Measurements from ENCODE around the gene BTG1.
"Not testable (repeated sequence)": the region's sequence is repeated elsewhere in the genome, so short reads cannot be mapped to it uniquely, and the experiment has no call there.

Gene BTG1

DNA sequence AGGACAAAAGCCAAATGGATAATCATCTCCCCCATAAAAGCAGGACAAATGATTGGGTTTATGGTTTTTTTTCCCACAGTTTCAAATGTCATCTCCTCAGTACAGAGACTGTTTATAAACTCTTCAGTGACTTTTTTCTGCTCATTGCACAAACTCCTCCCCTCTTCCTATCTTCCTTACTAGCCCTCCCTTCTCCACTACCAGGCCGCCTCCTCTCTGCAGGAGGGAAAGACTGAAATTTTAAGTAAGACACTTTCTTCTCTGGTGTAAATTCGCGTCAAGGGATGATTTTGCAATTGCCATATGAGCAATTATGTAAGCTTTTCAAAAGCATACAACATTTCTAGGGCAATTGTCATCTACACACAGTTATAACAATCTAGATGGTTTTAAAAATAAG is 37.0 kb downstream of the BTG1 start:
- no peak overlapping the region for H3K9ac ChIP-seq
- no peaks in the 10 kb centered on the region for H3K36me3 ChIP-seq
- no peaks in the 10 kb centered on the region for H3K4me1 ChIP-seq
- H3K4me2 ChIP-seq = no peak overlapping the region
- H3K27me3 ChIP-seq = no peaks in the 10 kb centered on the region
- H3K9me3 ChIP-seq = no peaks in the 10 kb centered on the region
- no peak for TF ChIP-seq Cebpa-rat (IDR thresholded peaks at IDR 0.05)
- no peak overlapping the region for H3K4me3 ChIP-seq
- H4K20me1 ChIP-seq = no peaks in the 10 kb centered on the region
- no peak overlapping the region for H3K27ac ChIP-seq

- Histone ChIP-seq H3K27me3 (no peaks in the 10 kb centered on the region), H4K20me1 (no peaks in the 10 kb centered on the region), H3K27ac (no peak overlapping the region), H3K9ac (no peak overlapping the region), H3K9me3 (no peaks in the 10 kb centered on the region), H3K4me3 (no peak overlapping the region), H3K36me3 (no peaks in the 10 kb centered on the region), H3K4me1 (no peaks in the 10 kb centered on the region), H3K4me2 (no peak overlapping the region)
- no peak for TF ChIP-seq Cebpa-rat (IDR thresholded peaks at IDR 0.05)
Observed at GRCh38 chr12:92107621-92108131, 38.0 kb downstream of the BTG1 start.

DNA sequence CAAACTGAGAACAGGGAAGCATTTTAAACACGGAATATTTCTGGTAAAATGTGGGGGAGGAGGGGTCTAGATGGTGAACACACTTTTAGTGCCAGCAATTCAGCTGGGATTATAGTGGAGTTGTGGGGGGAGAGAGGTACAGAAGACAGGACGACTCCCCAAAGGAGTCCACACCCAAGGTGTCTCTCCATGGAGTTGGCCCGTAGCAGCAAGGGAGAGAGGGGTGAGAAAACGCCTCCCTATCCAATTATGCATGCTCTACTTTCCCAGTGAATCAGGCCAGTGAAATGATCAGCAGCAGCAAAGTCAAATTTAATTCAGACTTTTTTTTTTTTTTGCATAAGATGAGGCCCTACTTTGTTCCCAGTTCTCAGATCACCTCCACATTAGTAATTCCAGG is 38.6 kb downstream of the BTG1 start:
- no peak for TF ChIP-seq Cebpa-rat (IDR thresholded peaks at IDR 0.05)
- Histone ChIP-seq H3K36me3 (no peaks in the 10 kb centered on the region), H3K9ac (no peak overlapping the region), H3K4me2 (no peak overlapping the region), H3K4me3 (no peak overlapping the region), H3K9me3 (no peaks in the 10 kb centered on the region), H4K20me1 (no peaks in the 10 kb centered on the region), H3K27me3 (no peaks in the 10 kb centered on the region), H3K4me1 (no peaks in the 10 kb centered on the region), H3K27ac (no peak overlapping the region)

- Histone ChIP-seq H3K4me2 (no peak overlapping the region), H3K9ac (no peak overlapping the region), H3K27me3 (no peaks in the 10 kb centered on the region), H3K4me3 (no peak overlapping the region), H4K20me1 (no peaks in the 10 kb centered on the region), H3K9me3 (0 out of 2 replicates have a peak, but pooled peaks cover under 1% of the 10 kb centered on the region), H3K36me3 (no peaks in the 10 kb centered on the region), H3K27ac (no peak overlapping the region), H3K4me1 (no peaks in the 10 kb centered on the region)
- no peak for TF ChIP-seq Cebpa-rat (IDR thresholded peaks at IDR 0.05)
Observed at GRCh38 chr12:92105676-92106075, 40.0 kb downstream of the BTG1 start.

DNA sequence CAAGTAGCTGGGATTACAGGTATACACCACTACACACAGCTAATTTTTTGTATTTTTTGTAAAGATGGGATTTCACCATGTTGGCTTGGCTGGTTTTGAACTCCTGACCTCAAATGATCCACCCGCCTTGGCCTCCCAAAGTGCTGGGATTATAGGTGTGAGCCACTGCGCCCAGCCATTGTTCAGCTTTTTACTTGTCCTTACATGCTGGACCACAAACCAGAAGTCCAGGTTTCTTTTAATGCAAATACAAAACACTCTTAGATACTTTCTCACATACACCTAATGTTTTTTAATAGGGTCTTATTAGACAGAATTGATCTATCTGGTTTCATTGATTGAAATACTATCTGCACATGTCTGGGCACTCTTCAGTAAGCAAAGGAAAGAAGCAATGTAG is 40.5 kb downstream of the BTG1 start:
- H3K27me3 ChIP-seq = no peaks in the 10 kb centered on the region
- no peak overlapping the region for H3K9ac ChIP-seq
- H4K20me1 ChIP-seq = no peaks in the 10 kb centered on the region
- H3K36me3 ChIP-seq = no peaks in the 10 kb centered on the region
- H3K4me3 ChIP-seq = no peak overlapping the region
- H3K4me2 ChIP-seq = no peak overlapping the region
- H3K27ac ChIP-seq = no peak overlapping the region
- peaks cover 6% of the 10 kb centered on the region for H3K9me3 ChIP-seq
- no peaks in the 10 kb centered on the region for H3K4me1 ChIP-seq
- TF ChIP-seq Cebpa-rat (IDR thresholded peaks at IDR 0.05) = no peak

- Histone ChIP-seq H3K4me3 (no peak overlapping the region), H3K4me2 (no peak overlapping the region)
Observed at GRCh38 chr12:92102606-92103005, 43.0 kb downstream of the BTG1 start.

GRCh38 chr12:92098594-92099380 is 46.9 kb downstream of the BTG1 start:
- H3K9me3 ChIP-seq = peaks cover 12% of the 10 kb centered on the region
- no peak overlapping the region for H3K4me2 ChIP-seq
- no peak for TF ChIP-seq Cebpa-rat (IDR thresholded peaks at IDR 0.05)
- H3K9ac ChIP-seq = no peak overlapping the region
- H4K20me1 ChIP-seq = no peaks in the 10 kb centered on the region
- H3K27me3 ChIP-seq = no peaks in the 10 kb centered on the region
- H3K4me1 ChIP-seq = peaks cover 9% of the 10 kb centered on the region
- no peaks in the 10 kb centered on the region for H3K36me3 ChIP-seq
- no peak overlapping the region for H3K27ac ChIP-seq
- H3K4me3 ChIP-seq = no peak overlapping the region

More at GRCh38 chr12:92102606-92103005, 43.0 kb downstream of the BTG1 start:
- Histone ChIP-seq H4K20me1 (no peaks in the 10 kb centered on the region), H3K9me3 (peaks cover 12% of the 10 kb centered on the region), H3K27ac (no peak overlapping the region), H3K27me3 (no peaks in the 10 kb centered on the region), H3K9ac (no peak overlapping the region), H3K36me3 (no peaks in the 10 kb centered on the region), H3K4me1 (no peaks in the 10 kb centered on the region)
- no peak for TF ChIP-seq Cebpa-rat (IDR thresholded peaks at IDR 0.05)

- TF ChIP-seq Cebpa-rat (IDR thresholded peaks at IDR 0.05) = no peak
- Histone ChIP-seq H3K9ac (no peak overlapping the region), H3K4me2 (no peak overlapping the region), H3K9me3 (peaks cover 12% of the 10 kb centered on the region), H4K20me1 (no peaks in the 10 kb centered on the region), H3K36me3 (no peaks in the 10 kb centered on the region), H3K4me1 (peaks cover 9% of the 10 kb centered on the region), H3K27ac (no peak overlapping the region), H3K27me3 (no peaks in the 10 kb centered on the region), H3K4me3 (no peak overlapping the region)
Observed at GRCh38 chr12:92096346-92097136, 49.1 kb downstream of the BTG1 start.

DNA sequence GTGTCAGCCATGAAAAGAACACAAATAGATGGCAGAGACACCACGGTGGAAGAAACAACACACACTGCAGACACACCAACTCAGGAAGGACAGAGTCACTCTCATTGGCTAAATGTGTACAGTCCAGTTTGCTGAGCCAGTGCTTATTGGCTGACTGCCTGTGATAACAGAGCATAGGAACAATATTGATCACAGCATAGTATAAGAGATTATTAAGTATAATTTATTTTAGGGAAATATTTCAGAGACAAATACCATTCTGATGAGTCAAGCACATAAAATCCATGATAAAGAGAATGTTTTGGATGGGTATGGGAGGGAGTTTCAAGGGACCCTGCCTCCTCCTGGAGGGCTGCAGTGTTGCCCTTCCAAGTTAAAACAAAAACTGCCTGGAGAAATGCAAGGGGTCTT is 50.9 kb downstream of the BTG1 start:
- H3K27ac ChIP-seq = no peak overlapping the region
- H3K36me3 ChIP-seq = no peaks in the 10 kb centered on the region
- H3K9ac ChIP-seq = no peak overlapping the region
- no peak overlapping the region for H3K4me3 ChIP-seq
- H3K9me3 ChIP-seq = peaks cover 2% of the 10 kb centered on the region
- no peaks in the 10 kb centered on the region for H3K27me3 ChIP-seq
- peak overlapping the region; percentile 34 for H3K4me2 ChIP-seq
- H4K20me1 ChIP-seq = no peaks in the 10 kb centered on the region
- H3K4me1 ChIP-seq = peaks cover 9% of the 10 kb centered on the region
- TF ChIP-seq Cebpa-rat (IDR thresholded peaks at IDR 0.05) = no peak

DNA sequence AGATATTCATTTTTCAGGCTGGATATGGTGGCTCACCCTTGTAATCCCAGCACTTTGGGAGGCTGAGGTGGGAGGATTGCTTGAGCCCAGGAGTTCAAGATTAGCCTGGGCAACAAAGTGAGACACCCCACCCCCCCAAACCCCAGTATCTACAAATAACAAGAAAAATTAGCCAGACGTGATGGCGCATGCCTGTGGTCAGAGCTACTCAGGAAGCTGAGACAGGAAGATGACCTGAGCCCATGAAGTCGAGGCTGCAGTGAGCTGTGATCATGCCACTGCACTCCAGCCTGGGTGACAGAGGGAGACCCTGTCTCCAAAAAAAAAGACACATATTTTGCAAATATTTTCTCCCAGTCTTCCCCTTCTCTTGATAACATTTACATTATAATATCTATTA is 51.3 kb downstream of the BTG1 start:
- H3K9ac ChIP-seq, H3K27ac ChIP-seq, H3K27me3 ChIP-seq, H3K36me3 ChIP-seq, H3K4me3 ChIP-seq, H4K20me1 ChIP-seq, H3K9me3 ChIP-seq, H3K4me1 ChIP-seq: not testable (repeated sequence)
- peak overlapping the region; percentile 34 for H3K4me2 ChIP-seq

All from BLaER1 (cell line).